ENCODE data around the gene MCC.

The MCC gene

DNA sequence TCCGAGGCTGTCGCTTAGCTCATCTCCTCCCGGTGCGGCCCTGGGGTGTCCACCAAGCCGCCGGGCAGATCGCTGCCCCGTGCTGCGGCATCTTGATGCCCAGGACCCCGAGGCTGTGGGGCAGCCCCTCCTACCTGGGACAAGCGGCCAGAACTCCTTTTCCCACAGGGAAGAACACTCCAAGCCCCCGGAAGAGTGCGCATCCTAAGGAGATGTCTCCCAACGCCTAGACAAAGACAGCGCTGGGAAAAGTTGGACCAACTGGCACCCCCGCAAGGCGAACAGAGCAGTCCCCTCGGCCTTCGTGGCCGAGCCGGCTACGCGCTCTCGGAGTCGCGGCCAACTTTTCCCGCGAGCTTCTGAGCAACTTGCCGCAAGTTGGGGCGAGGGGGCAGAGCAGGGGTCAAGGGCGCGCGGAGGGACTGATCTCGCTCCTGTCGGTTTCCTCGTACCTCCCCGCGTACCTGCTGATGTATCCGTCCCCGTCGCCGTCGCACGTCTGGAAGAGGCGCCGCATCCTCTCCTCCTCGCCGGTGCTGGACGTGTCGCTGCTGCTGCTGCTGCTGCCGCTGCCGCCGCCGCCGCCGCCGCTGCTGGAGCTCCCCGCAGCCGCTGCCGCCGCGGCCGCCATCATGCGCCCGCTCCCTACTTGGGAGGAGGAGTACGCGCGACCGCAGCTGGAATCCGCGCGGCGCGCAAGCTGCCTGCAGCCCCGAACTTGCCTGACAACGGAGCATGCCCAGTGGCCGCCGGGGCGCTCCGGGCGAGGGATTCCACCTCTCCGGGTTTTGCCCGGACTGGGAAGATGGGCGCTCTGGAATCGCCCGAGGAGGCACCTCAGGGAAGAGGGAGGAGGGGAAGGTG, at the start of gene MCC:
Gene MCC (minus strand): TSS at position 673 of the 864 bp plus-strand sequence.
- peak; percentile 39 for DNase-seq

DNA sequence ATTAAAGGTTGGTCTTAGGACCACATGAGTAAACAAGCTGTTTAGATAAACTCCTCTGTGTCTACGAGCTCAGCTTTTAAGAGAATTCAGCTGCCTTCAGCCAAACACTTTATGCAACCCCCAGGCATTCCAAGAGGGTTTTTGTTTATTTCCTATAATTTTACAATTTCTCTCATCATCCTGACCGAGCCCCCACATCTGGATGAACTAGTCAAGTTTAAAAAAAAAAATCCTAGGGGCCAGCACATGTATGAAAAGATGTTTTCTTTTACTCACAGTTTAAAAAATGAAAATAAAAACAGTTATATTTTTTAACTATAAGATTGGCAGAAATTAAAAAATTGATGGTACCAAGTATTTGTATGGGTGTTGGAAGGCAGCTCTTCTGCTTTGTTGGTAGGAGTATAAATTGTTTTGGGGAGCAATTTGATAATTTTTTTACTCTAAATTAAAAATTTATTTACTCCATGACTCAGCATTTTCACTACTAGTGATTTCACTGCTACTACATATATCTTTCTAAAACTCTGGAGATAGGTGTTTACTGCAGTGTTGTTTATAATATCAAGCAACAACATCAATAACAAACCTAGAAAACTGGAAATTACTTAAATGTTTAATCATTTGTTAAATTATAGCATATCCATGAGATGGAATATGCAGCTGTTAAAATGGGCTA, 43.4 kb upstream of the MCC start:
- DNase-seq: no peak

DNA sequence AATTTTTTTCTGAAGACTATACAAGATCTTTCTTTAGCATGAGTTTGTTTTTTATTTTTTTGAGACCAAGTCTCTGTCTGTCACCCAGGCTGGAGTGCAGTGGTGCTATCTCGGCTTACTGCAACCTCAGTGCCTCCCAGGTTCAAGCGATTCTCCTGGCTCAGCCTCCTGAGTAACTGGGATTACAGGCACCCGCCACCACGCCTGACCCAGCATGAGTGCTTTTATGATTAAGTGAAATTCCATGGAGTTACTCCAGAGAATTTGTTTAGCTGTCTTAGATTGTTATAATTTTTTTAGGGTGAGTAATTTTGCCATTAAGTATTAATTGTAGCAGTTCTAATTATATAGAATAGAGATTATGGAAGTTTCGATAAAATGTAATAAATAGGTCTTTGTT, 39.5 kb upstream of the MCC start:
- DNase-seq: no peak

GRCh38 chr5:113526421-113526820, 38.2 kb upstream of the MCC start:
- no peak for DNase-seq

- no peak for DNase-seq
Measured at GRCh38 chr5:113524927-113525326, 36.7 kb upstream of the MCC start.

GRCh38 chr5:113523168-113523567, 34.9 kb upstream of the MCC start:
- no peak for DNase-seq

DNA sequence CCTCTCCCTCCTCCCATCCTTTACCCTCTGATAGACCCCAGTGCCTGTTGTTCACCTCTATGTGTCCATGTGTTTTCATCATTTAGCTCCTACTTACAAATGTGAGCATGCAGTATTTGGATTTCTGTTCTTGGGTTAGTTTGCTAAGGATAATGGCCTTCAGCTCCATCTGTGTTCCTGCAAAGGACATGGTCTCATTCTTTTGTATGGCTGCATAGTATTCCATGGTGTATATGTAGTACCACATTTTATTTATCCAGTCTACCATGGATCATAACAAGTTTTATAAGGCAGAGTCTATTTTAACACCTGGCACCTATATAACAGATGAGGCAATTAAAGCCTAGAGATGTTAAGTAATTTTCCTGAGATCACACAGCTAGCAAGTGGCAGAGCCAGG, 32.6 kb upstream of the MCC start:
- no peak for DNase-seq

DNA sequence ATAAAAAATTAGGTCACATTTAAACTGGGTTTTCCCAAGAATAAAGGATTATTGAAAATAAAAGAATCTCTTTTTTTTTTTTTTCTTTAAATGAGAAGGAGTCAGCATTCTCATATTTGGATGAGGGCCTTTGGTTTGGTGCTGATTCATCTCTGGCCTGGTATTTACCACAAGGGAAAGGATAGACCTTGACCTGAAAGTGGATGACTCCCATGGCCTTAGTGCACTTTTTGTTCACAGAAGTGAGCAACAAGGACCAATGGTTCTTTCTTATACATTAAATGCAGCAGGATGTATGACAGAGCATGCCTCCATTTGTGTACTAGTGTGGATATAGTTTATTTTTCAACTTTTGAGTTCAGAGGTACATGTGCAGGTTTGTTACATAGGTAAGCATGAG, 32.2 kb upstream of the MCC start:
- no peak for DNase-seq

- DNase-seq: no peak
Measured at GRCh38 chr5:113519412-113519811, 31.2 kb upstream of the MCC start.

GRCh38 chr5:113518884-113519283, 30.6 kb upstream of the MCC start:
- DNase-seq: no peak

DNA sequence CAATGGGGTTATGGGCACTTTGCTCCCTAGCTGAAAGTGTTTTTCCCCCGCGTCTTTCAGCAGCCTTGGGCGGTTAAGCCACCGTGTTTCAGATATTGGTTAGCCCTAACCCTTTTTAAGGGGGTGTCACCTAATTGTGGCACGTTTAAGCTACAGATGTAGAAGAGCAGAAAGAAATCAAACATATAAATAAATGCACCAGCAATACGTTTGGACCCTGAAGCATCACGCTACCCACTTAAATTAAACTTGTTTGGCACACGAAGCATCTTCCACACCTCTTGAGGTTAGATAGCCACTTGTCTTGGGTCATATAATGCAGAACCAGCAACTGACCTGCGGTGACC, 26.0 kb upstream of the MCC start:
- no peak for DNase-seq

GRCh38 chr5:113513384-113514288, 25.4 kb upstream of the MCC start, which contains the start of gene YTHDC2:
Gene YTHDC2, plus strand, starts transcription at chr5:113513694. Its CDS starts 202 bp downstream, at chr5:113513896.
- peak; percentile 87 for DNase-seq

GRCh38 chr5:113512341-113512740, 24.1 kb upstream of the MCC start:
- DNase-seq: no peak

- DNase-seq: no peak
Measured at GRCh38 chr5:113510836-113511451, 22.7 kb upstream of the MCC start.

GRCh38 chr5:113508756-113509155, 20.5 kb upstream of the MCC start:
- DNase-seq: no peak

GRCh38 chr5:113507601-113508000, 19.3 kb upstream of the MCC start:
- DNase-seq: no peak

GRCh38 chr5:113505181-113505580, 16.9 kb upstream of the MCC start:
- DNase-seq: no peak

- no peak for DNase-seq
Measured at GRCh38 chr5:113503146-113503545, 14.9 kb upstream of the MCC start.

- no peak for DNase-seq
Measured at GRCh38 chr5:113502073-113502472, 13.8 kb upstream of the MCC start.

DNA sequence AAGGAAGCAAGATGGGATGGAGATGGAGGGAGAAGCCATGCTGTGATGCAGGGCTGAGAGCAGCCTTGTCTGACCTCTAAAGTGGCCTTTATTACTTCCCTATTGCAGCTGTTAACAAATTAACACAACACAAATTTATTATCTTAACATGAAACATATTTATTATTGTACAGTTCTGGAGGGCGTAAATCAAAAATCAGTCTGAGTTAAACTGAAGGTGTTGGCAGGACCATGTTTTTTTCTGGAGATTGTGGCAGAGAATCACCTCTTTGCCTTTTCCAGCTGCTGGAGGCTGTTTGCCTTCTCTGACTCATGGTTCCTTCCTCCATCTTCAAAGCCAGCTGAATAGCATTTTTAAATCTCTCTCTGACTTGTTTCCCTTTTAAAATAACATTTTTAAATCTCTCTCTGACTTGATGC, 7.2 kb upstream of the MCC start:
- DNase-seq: no peak

DNA sequence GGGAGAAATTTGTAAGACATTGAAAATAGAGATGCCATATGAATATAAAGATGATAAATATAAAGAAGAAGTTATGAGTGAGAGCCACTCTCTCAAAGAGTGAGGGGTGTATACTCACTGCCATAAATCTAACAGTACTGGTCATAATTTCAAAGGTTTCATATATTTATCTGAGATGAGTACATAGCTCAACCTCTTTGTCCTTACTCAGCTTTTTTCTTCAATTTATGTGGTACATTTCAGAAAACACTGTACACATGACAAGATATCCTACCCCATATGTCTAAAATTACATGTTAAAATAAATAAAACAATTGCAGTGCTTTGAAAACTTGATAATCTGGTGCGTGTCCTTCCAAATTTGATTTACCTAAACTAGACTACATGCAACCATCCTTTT, 5.2 kb upstream of the MCC start:
- no peak for DNase-seq

DNA sequence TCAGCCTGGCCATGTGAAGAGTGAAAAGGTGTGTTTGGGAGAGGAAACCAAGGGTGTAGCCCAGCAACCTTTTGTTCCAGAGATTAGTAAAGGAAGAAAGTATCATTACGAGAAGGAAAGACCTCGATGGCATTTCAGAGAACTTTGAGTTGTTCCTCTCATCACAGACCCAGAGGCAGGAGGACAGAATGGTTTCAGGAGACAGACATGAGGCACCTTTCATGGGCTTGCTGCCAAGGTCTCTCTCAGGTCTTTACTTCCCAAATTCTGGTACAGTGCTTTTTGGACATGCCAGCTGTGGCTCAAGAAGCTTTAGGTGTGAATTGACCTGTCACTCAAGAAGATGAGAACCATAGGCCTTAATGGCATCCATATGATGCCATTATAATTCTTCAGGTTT, 2.8 kb upstream of the MCC start:
- no peak for DNase-seq

DNA sequence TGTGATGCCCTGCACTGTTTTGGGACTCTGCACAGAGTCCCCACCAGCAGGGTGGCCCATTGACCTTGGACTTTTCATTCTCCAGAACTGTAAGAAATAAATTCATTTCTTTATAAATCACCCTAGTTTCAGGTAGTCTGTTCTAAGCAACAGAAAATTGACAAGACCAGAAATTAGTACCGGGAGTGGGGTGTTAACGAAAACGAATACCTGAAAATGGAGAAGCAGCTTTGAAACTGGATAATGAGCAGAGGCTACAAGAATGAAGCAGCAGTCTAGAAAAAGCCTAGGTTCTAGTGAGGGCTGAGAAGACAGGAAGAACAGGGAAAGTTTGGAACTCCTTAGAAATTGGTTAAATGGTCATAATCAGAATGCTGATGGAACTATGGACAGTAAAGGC, 2.1 kb upstream of the MCC start:
- DNase-seq: no peak

All from CD4-positive, alpha-beta T cell treated with Interleukin-6 for 4 hours (primary cell).